CD4-positive, alpha-beta T cell treated with Interleukin-4 for 1 hour (primary cell): ENCODE data around the gene SSTR5.

Experiments used
- DNase-seq, 2 donors: peaks; one replicate each; pipeline ENCODE4 v3.0.0-alpha.2; 2020 to 2022

The SSTR5 gene

DNA sequence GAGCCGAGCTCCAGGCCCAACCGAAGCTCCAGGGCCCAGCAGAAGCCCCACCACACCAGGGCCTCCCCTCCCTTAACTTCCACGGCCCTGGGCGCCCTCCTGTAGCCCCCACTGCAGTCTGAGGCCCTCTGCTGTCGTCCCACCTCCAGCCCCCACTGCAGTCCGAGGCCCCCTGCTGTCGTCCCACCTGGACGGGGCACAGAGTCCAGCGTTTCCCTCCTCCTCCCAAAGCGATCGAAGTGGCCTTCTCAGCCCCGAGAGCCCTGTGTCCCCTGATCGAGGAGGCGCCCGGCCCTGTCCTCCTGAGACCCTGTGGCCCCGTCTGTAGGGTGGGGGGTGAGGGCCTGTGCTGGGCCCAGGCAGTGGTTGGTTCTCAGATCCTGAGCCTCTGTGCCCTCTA lies 54.6 kb downstream of the SSTR5 start:
- DNase-seq, result no peak

DNA sequence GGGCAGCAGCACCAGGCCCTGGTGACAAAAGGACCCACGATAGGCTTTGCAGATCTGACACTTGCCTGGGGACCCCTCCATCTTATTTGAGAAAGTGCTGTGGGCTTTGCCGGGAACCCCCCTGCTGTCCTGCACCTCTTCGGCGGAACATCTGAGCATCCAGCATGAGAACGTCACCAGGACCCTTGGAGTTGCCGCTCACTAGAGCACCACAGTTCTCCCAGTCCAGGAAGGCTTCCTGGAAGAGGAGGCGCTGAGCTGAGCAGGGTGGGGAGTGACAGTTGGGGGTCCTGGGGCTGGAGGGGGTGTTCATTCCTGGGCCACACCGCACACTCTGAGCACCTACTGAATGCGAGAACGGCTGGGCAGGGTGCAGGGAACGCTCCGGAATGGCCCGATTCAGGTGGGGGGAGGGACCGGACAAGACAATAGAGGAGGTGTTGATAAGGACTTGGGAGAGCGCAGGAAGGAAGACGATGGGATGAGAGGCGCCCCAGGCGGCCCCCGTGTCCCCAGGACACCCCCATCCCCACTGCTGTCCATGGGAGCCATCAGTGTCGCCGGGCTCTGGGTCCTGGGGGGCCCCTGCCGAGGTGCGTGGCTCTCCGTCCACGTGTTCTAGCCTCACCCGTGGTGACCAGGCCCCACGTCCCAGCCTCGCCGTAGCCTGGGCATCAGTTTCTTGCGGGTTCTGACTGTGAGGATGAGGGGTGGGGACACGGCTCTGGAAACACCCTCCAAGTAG lies 55.6 kb downstream of the SSTR5 start:
- DNase-seq, result no peak

GRCh38 chr16:1129106-1129960 lies 56.8 kb downstream of the SSTR5 start:
- no peak for DNase-seq

DNA sequence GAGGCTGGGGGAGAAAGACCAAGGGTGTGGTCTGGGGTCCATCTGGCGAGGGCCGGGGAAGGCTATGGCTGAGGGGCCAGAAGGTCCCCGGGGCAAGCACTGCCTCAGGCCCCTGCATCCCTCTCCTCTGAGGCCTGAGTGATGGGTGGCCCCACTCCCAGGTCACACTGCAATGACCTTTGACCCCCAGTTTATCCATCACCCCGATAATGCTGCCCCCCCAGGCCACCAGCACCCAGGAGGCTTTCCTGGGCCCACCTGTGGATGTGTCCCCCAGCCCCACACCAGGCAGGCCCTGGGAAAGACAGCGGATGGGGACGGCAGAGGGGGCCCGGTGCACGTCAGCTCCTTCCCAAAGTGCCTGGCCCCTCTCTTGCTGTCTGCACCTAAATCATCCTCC lies 57.8 kb downstream of the SSTR5 start:
- DNase-seq, result no peak
